Measurements from ENCODE around the gene CDC42EP4.
"Not testable (repeated sequence)": the region's sequence is repeated elsewhere in the genome, so short reads cannot be mapped to it uniquely, and the experiment has no call there.

CDC42EP4 gene

DNA sequence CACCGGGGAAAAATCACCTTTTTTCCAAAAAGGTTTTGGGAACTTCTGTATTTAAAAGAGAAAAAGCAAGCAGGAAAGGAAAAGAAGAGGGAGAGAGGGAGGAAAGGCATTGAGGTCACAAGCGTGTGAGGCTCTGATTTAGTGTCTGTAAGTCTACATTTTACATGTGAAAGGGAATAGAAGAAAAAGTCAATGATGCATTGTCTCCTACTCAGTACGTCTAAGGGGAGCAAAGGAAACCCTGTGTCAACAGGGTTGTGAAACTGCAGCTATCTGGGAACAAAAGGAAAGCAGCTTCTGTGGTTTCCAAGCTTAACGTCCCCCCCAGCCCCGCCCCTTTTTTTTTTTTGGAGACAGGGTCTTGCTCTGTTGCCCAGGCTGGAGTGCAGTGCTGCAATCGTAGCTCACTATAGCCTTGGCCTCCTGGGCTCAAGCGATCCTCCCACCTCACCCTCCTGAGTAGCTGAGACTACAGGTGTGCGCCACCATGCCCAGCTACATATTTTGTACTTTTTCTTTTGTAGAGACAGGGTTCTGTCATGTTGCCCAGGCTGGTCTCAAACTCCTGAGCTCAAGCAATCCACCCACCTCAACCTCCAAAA is 1.8 kb upstream of the CDC42EP4 start:
- Histone ChIP-seq H3K4me1 (ENCODE audit: control insufficient read depth, insufficient read depth, low read length) (peaks cover 13% of the 10 kb centered on the region), H3K4me3 (ENCODE audit: low read depth, low read length) (no peak overlapping the region), H3K27ac (ENCODE audit: extremely low read depth, low read depth, low read length) (no peak overlapping the region), H3K36me3 (ENCODE audit: control insufficient read depth in 2 of 2, insufficient read depth in 1 of 2, low read length in 2 of 2) (no peaks in the 10 kb centered on the region), H3K9me3 (ENCODE audit: control insufficient read depth, insufficient read depth, low read depth, low read length) (no peaks in the 10 kb centered on the region)
- CTCF ChIA-PET: interaction anchor here (1.0 to 2.4 kb wide), 2 partner anchors 54 to 58 kb away, joined by 3 to 8 read pairs; no protein-coding TSS in a partner anchor
- POLR2A ChIA-PET: interaction anchor here (0.8 kb wide), 1 partner anchor 9 kb away, joined by 3 read pairs; no protein-coding TSS in a partner anchor
- TF ChIP-seq ZNF501 (tag by site-specific recombination; IDR thresholded peaks at IDR 0.05): no peak
- no peak for TF ChIP-seq IKZF3 (tag by site-specific recombination; IDR thresholded peaks at IDR 0.05)

- ChIA-PET CTCF (interaction anchor here (0.6 to 7.7 kb wide), 3 partner anchors 57 to 734 kb away, joined by 3 to 50 read pairs (median 4); no protein-coding TSS in a partner anchor), POLR2A (interaction anchor here (1.0 to 2.7 kb wide), 2 partner anchors 14 to 31 kb away, joined by 3 to 33 read pairs; no protein-coding TSS in a partner anchor)
- peaks cover 19% of the 10 kb centered on the region for H3K4me1 ChIP-seq (ENCODE audit: control insufficient read depth, insufficient read depth, low read length)
- TF ChIP-seq ZNF335 (tag by site-specific recombination; conservative IDR thresholded peaks at IDR 0.05): peak; percentile 87
- not testable (repeated sequence) for H3K36me3 ChIP-seq (ENCODE audit: control insufficient read depth in 2 of 2, insufficient read depth in 1 of 2, low read length in 2 of 2); H3K4me3 ChIP-seq (ENCODE audit: low read depth, low read length); H3K9me3 ChIP-seq (ENCODE audit: control insufficient read depth, insufficient read depth, low read depth, low read length); H3K27ac ChIP-seq (ENCODE audit: extremely low read depth, low read depth, low read length)
These were observed 1.1 kb upstream of the CDC42EP4 start for GRCh38 chr17:73312887-73313286.

GRCh38 chr17:73311428-73311780 is 397 bp downstream of the CDC42EP4 start:
- ChIA-PET CTCF (interaction anchor here (0.7 to 7.7 kb wide), 10 partner anchors 9 to 400 kb away, joined by 3 to 50 read pairs (median 4); no protein-coding TSS in a partner anchor), POLR2A (interaction anchor here (0.8 to 2.7 kb wide), 14 partner anchors 10 to 79 kb away, joined by 3 to 33 read pairs (median 4); a partner anchor contains a TSS)
- Histone ChIP-seq H3K27ac (ENCODE audit: extremely low read depth, low read depth, low read length) (peak overlapping the region; percentile 88), H3K4me1 (ENCODE audit: control insufficient read depth, insufficient read depth, low read length) (peaks cover 19% of the 10 kb centered on the region), H3K4me3 (ENCODE audit: low read depth, low read length) (peak overlapping the region; percentile 86), H3K9me3 (ENCODE audit: control insufficient read depth, insufficient read depth, low read depth, low read length) (no peaks in the 10 kb centered on the region), H3K36me3 (ENCODE audit: control insufficient read depth in 2 of 2, insufficient read depth in 1 of 2, low read length in 2 of 2) (peaks cover 0 to 6% of the 10 kb centered on the region in 2 experiments; a peak in 1 of 3 replicates)
- 0 out of 2 replicates have a peak, but pooled peaks have one; percentile 11 for TF ChIP-seq MYNN (tag by site-specific recombination; IDR thresholded peaks at IDR 0.05; ENCODE audit: borderline replicate concordance)
- no peak for TF ChIP-seq ZNF555 (tag by site-specific recombination; conservative IDR thresholded peaks at IDR 0.05)
- TF ChIP-seq YY2 (tag by site-specific recombination; IDR thresholded peaks at IDR 0.05): no peak
- no peak for TF ChIP-seq SETDB1 (IDR thresholded peaks at IDR 0.05; ENCODE audit: insufficient read length, low read length)
- 0 out of 2 replicates have a peak, but pooled peaks have one; percentile 53 for TF ChIP-seq ZNF777 (tag by site-specific recombination; IDR thresholded peaks at IDR 0.05; ENCODE audit: borderline replicate concordance)
- TF ChIP-seq YY1 (tag by site-specific recombination; IDR thresholded peaks at IDR 0.05): 0 out of 2 replicates have a peak, but pooled peaks have one; percentile 0
- TF ChIP-seq ZNF2 (tag by site-specific recombination; IDR thresholded peaks at IDR 0.05): 0 out of 2 replicates have a peak, but pooled peaks have one; percentile 13
- TF ChIP-seq ZNF610 (tag by site-specific recombination; IDR thresholded peaks at IDR 0.05; ENCODE audit: borderline replicate concordance): no peak
- TF ChIP-seq HIC1 (tag by site-specific recombination; IDR thresholded peaks at IDR 0.05): 0 out of 2 replicates have a peak, but pooled peaks have one; percentile 32
- peak; percentile 69; the same call in 1 of the 2 replicates for TF ChIP-seq KLF9 (tag by site-specific recombination; IDR thresholded peaks at IDR 0.05; ENCODE audit: low read depth)
- TF ChIP-seq KLF7 (tag by site-specific recombination; IDR thresholded peaks at IDR 0.05; ENCODE audit: borderline replicate concordance): 0 out of 2 replicates have a peak, but pooled peaks have one; percentile 9
- TF ChIP-seq ZBTB48 (tag by site-specific recombination; IDR thresholded peaks at IDR 0.05): peak; percentile 51; the same call in 1 of the 2 replicates
- TF ChIP-seq ZNF600 (tag by site-specific recombination; IDR thresholded peaks at IDR 0.05): peak; percentile 62; the same call in 1 of the 2 replicates
- TF ChIP-seq ZNF16 (tag by site-specific recombination; IDR thresholded peaks at IDR 0.05; ENCODE audit: low read depth): no peak

Data from HEK293 (cell line).